K562 (cell line): ENCODE data around the gene CDYL2. TPM values are rescaled to one million over a fixed set of nuclear protein-coding genes. Genes with fewer than 3 reads are reported as not detected.

Source experiments
- ATAC-seq: fragments of 200-7000 bp; cut with Tn5 transposase; 3 replicates; pipeline ENCODE4 v1.9.1; 2020; ENCODE audit warnings: moderate library complexity
- BruUV-seq: library from RNA; stranded (reverse); fragments of 400-500 nt; replicated peaks from 2 replicates; lab custom pipeline; 2021; lab: Mats Ljungman, UMichigan
- CTCF ChIA-PET: fragments of 300-600 bp; formaldehyde crosslinking; extraction: SDS; loops from one replicate; lab custom pipeline; 2021; ENCODE audit warnings: low intra/inter-chr PET ratio; lab: Yijun Ruan, JAX
- POLR2A ChIA-PET: fragments of 300-600, 350-650 bp; sonication (Branson Sonifier 250); formaldehyde crosslinking; extraction: SDS; loops from one replicate; lab custom pipeline; 2021; ENCODE audit warnings: antibody characterized with exemption, inconsistent platforms; lab: Yijun Ruan, JAX
- DNase-seq, 4 experiments: peaks; one replicate each; pipeline versions ENCODE4 v3.0.0 to v3.0.0-alpha.2; 2011 to 2018; ENCODE audit warnings: low spot score in 3 of 4, mixed read lengths in 3 of 4; ENCODE audit errors: extremely low read depth in 1 of 4
- FAIRE-seq: peaks from 2 replicates; lab custom pipeline; 2011; peaks lifted over from hg19 to GRCh38; lab: Jason Lieb, UNC
- H2AFZ ChIP-seq: 2 replicates; pipeline ENCODE4 v1.6.0; 2011; ENCODE audit warnings: low read depth, low read length, control low read depth, inconsistent platforms
- H3K27ac ChIP-seq: fragments of 200-600 bp; 3 replicates; pipeline ENCODE4 v1.8.0; 2011; ENCODE audit warnings: low read depth, mild to moderate bottlenecking, control low read depth, inconsistent platforms, low read length, moderate library complexity, mixed read lengths; ENCODE audit errors: extremely low read depth
- H3K27me3 ChIP-seq, 2 experiments: fragments of 300-600 bp in 1 of 2; 2 replicates in 1 of 2; 3 replicates in 1 of 2; pipeline versions ENCODE4 v1.6.0 to v1.8.0; 2011; ENCODE audit warnings: inconsistent platforms in 2 of 2, low read length in 2 of 2, mild to moderate bottlenecking in 1 of 2, mixed read lengths in 1 of 2, moderate library complexity in 1 of 2; ENCODE audit not compliant: control insufficient read depth in 2 of 2, insufficient read depth in 2 of 2
- H3K36me3 ChIP-seq: fragments of 300-600 bp; 3 replicates; pipeline ENCODE4 v1.8.0; 2011; ENCODE audit warnings: mild to moderate bottlenecking, low read length, inconsistent platforms; ENCODE audit not compliant: control insufficient read depth, insufficient read depth
- H3K4me1 ChIP-seq, 2 experiments: fragments of 200-600 bp in 1 of 2; replicated peaks in 1 of 2; 2 replicates in 1 of 2; 3 replicates in 1 of 2; pipeline versions ENCODE4 v1.5.1 to v1.8.0; 2011; ENCODE audit warnings: inconsistent platforms in 2 of 2, low read length in 2 of 2, mild to moderate bottlenecking in 1 of 2, mixed read lengths in 1 of 2, moderate library complexity in 1 of 2; ENCODE audit not compliant: control insufficient read depth in 2 of 2, insufficient read depth in 2 of 2
- H3K4me2 ChIP-seq: 2 replicates; pipeline ENCODE4 v1.6.1; 2011; ENCODE audit warnings: low read length, control low read depth, inconsistent platforms, mixed read lengths; ENCODE audit not compliant: insufficient read depth
- H3K4me3 ChIP-seq: fragments of 200-600 bp; sonication (generic), shearing (Covaris generic); 2 replicates; pipeline ENCODE4 v1.5.1; 2016; ENCODE audit warnings: control low read depth, inconsistent platforms
- H3K79me2 ChIP-seq: fragments of 200-600 bp; 3 replicates; pipeline ENCODE4 v1.8.0; 2011; ENCODE audit warnings: low read length, inconsistent platforms; ENCODE audit not compliant: control insufficient read depth, insufficient read depth
- H3K9ac ChIP-seq, 2 experiments: 2 replicates each; pipeline versions ENCODE4 v1.6.0 to v1.6.1; 2011; ENCODE audit warnings: low read depth in 2 of 2, low read length in 2 of 2, control low read depth in 1 of 2, inconsistent platforms in 1 of 2, mild to moderate bottlenecking in 1 of 2, mixed read lengths in 1 of 2; ENCODE audit not compliant: insufficient read depth in 1 of 2
- H3K9me1 ChIP-seq: one replicate; pipeline ENCODE4 v1.6.0; 2011; ENCODE audit warnings: inconsistent platforms, mild to moderate bottlenecking, low read length, moderate library complexity; ENCODE audit not compliant: control insufficient read depth, insufficient read depth
- H3K9me3 ChIP-seq: replicated peaks from 2 replicates; pipeline ENCODE4 v1.5.1; 2011; ENCODE audit warnings: low read depth, low read length, inconsistent platforms; ENCODE audit not compliant: control insufficient read depth, insufficient read depth
- H4K20me1 ChIP-seq: replicated peaks from 2 replicates; pipeline ENCODE4 v1.6.1; 2011; ENCODE audit warnings: low read length, inconsistent platforms, mixed read lengths; ENCODE audit not compliant: control insufficient read depth, insufficient read depth
- CEBPG ChIP-seq, 3 experiments: fragments of 200-800 bp in 1 of 3; sonication (Bioruptor generic) in 1 of 3; sonication (generic) in 1 of 3; formaldehyde crosslinking in 1 of 3; IDR thresholded peaks in 2 of 3; conservative IDR thresholded peaks in 1 of 3; 2 replicates each; pipeline versions ENCODE4 v1.6.1 to v1.8.0; 2016 to 2022; ENCODE audit warnings: missing compliant biosample characterization in 2 of 3, missing genetic modification characterization in 2 of 3, mild to moderate bottlenecking in 1 of 3, missing genetic modification reagents in 1 of 3
- COPS2 ChIP-seq: fragments of 450-650 bp; conservative IDR thresholded peaks from 2 replicates; pipeline ENCODE4 v1.6.1; 2016; ENCODE audit warnings: mild to moderate bottlenecking, moderate library complexity
- CREM ChIP-seq: IDR thresholded peaks from 2 replicates; pipeline ENCODE4 v1.6.1; 2014; ENCODE audit warnings: antibody characterized with exemption, low read depth
- LEF1 ChIP-seq: fragments of 450-650 bp; IDR thresholded peaks from 2 replicates; pipeline ENCODE4 v1.6.1; 2016; ENCODE audit warnings: mild to moderate bottlenecking
- RHOXF2B ChIP-seq: fragments of 250-450 bp; sonication (Bioruptor Pico); conservative IDR thresholded peaks from 2 replicates; pipeline ENCODE4 v1.5.1; 2021
- YY1 ChIP-seq, 3 experiments: IDR thresholded peaks; 2 replicates each; pipeline ENCODE4 v1.6.1; 2011; ENCODE audit warnings: low read length in 2 of 3, mild to moderate bottlenecking in 2 of 3, moderate library complexity in 2 of 3, borderline replicate concordance in 1 of 3, control low read depth in 1 of 3, low read depth in 1 of 3; ENCODE audit not compliant: insufficient read depth in 3 of 3, insufficient replicate concordance in 2 of 3, control insufficient read depth in 1 of 3, insufficient read length in 1 of 3; ENCODE audit errors: extremely low read depth in 1 of 3
- ZBED1 ChIP-seq: IDR thresholded peaks from 2 replicates; pipeline ENCODE4 v1.6.1; 2014
- ZBTB1 ChIP-seq: sonication (generic); formaldehyde crosslinking; IDR thresholded peaks from 2 replicates; pipeline ENCODE4 v1.8.1; 2023; ENCODE audit warnings: missing genetic modification reagents, low read depth, mild to moderate bottlenecking, borderline replicate concordance
- ZNF444 ChIP-seq: fragments of 250-450 bp; sonication (Bioruptor Pico); IDR thresholded peaks from 2 replicates; pipeline ENCODE4 v1.4.0; 2020; ENCODE audit warnings: mild to moderate bottlenecking, moderate library complexity
- ZNF699 ChIP-seq: fragments of 250-450 bp; sonication (Bioruptor Pico); IDR thresholded peaks from 2 replicates; pipeline ENCODE4 v1.8.0; 2021; ENCODE audit warnings: mild to moderate bottlenecking, moderate library complexity; ENCODE audit not compliant: insufficient replicate concordance
- ZNF76 ChIP-seq: fragments of 250-450 bp; sonication (Bioruptor Pico); IDR thresholded peaks from 2 replicates; pipeline ENCODE4 v1.4.0; 2020; ENCODE audit warnings: mild to moderate bottlenecking, moderate library complexity, borderline replicate concordance
- ZZZ3 ChIP-seq: fragments of 450-650 bp; IDR thresholded peaks from 2 replicates; pipeline ENCODE4 v1.6.1; 2016; ENCODE audit warnings: antibody characterized with exemption, mild to moderate bottlenecking, moderate library complexity
- WGBS: fragments of 100-300 bp; shearing (Covaris generic); methylation state at CpG from one replicate; pipeline ENCODE4 v1.1.6; 2016; ENCODE audit warnings: low coverage, mixed read lengths; ENCODE audit not compliant: insufficient coverage; ENCODE audit errors: missing lambda C conversion rate; 5-methylcytosine and 5-hydroxymethylcytosine counted together
- in situ Hi-C: fragments of 300-500 bp; cut with MboI; formaldehyde crosslinking; loops from 4 replicates; pipeline ENCODE4 v1.15.0; 2018; ENCODE audit warnings: inconsistent platforms, mixed read lengths
- intact Hi-C: fragments of 100-400 bp; cut with micrococcal nuclease; formaldehyde crosslinking; loops from 2 replicates; pipeline ENCODE4 v1.14.2; 2022
- polyA plus RNA-seq, 8 experiments: library from polyadenylated mRNA; depleted of rRNA in 4 of 8; stranded (reverse) in 5 of 8; unstranded in 3 of 8; fragments of >200 nt; fragmentation: Nextera tagmentation in 2 of 8; fragmentation: Illumina TruSeq in 1 of 8; extraction: Ambion mirVana in 2 of 8; extraction: Trizol in 1 of 8; gene quantifications; 2 replicates each; pipeline versions ENCODE4 v1.2.1 to v1.2.3, GENCODE V29; 2011 to 2014; ENCODE audit warnings: inconsistent platforms in 1 of 8, missing spikeins in 1 of 8
- total RNA-seq, 7 experiments: library from RNA; depleted of rRNA in 6 of 7; stranded (reverse); fragments of >200 nt in 6 of 7; fragmentation: Illumina TruSeq in 2 of 7; extraction: Trizol in 2 of 7; gene quantifications; 2 replicates each; pipeline versions ENCODE4 v1.2.1 to v1.2.3, GENCODE V29; 2011 to 2021; ENCODE audit warnings: low replicate concordance in 1 of 7
- TF ChIP-seq, protein P1 (sequence below): sonication (generic); formaldehyde crosslinking; IDR thresholded peaks from 2 replicates; pipeline ENCODE4 v1.8.1; 2023; ENCODE audit warnings: missing genetic modification reagents, mild to moderate bottlenecking, borderline replicate concordance

The CDYL2 gene
- total and polyA plus RNA-seq, 9 of the 15 experiments (the other 6 are each of a cell fraction or from before 2014, with no cell fraction given) = under 0.01 to 0.04 (median 0.01) TPM; not detected in 6

- TF ChIP-seq, protein P1, sequence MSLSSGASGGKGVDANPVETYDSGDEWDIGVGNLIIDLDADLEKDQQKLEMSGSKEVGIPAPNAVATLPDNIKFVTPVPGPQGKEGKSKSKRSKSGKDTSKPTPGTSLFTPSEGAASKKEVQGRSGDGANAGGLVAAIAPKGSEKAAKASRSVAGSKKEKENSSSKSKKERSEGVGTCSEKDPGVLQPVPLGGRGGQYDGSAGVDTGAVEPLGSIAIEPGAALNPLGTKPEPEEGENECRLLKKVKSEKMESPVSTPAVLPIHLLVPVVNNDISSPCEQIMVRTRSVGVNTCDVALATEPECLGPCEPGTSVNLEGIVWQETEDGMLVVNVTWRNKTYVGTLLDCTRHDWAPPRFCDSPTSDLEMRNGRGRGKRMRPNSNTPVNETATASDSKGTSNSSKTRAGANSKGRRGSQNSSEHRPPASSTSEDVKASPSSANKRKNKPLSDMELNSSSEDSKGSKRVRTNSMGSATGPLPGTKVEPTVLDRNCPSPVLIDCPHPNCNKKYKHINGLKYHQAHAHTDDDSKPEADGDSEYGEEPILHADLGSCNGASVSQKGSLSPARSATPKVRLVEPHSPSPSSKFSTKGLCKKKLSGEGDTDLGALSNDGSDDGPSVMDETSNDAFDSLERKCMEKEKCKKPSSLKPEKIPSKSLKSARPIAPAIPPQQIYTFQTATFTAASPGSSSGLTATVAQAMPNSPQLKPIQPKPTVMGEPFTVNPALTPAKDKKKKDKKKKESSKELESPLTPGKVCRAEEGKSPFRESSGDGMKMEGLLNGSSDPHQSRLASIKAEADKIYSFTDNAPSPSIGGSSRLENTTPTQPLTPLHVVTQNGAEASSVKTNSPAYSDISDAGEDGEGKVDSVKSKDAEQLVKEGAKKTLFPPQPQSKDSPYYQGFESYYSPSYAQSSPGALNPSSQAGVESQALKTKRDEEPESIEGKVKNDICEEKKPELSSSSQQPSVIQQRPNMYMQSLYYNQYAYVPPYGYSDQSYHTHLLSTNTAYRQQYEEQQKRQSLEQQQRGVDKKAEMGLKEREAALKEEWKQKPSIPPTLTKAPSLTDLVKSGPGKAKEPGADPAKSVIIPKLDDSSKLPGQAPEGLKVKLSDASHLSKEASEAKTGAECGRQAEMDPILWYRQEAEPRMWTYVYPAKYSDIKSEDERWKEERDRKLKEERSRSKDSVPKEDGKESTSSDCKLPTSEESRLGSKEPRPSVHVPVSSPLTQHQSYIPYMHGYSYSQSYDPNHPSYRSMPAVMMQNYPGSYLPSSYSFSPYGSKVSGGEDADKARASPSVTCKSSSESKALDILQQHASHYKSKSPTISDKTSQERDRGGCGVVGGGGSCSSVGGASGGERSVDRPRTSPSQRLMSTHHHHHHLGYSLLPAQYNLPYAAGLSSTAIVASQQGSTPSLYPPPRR (CRISPR knock-in tag) = no peak
- TF ChIP-seq ZNF699 = no peak
- TF ChIP-seq ZZZ3 = no peak
- TF ChIP-seq, all 486 proteins: peak for 0
Measured at GRCh38 chr16:80607204-80607603, 197.2 kb downstream of the CDYL2 start (continued).

DNA sequence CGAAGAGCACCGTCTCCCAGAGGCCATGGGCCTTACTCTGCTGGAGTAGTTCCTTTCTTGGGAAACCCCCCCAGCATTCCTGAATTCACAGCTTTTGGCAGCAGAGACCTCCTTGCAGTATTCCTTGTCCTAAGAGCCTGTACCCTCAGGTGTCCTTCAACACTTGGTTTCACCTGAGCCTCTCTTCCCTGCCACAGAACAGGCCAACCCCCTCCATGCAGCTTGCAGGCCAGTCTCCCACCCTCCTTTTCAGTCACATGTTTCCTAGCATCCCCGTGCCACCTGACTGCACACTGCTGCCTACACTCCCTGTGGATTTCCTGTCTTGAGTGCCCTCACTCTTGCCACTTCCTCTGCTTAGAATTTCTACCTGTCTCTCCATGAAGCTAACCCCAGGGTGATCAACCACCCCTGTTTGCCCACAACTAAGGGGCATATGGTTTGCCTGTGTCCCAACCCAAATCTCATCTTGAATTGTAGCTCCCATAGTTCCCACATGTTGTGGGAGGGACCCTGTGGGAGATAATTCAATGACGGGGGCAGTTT lies 198.1 kb downstream of the CDYL2 start:
- intact Hi-C loops (no loop called here), in situ Hi-C loops (no loop called here)
- no peaks in the 10 kb centered on the region for H3K36me3 ChIP-seq
- no TSS peak for BruUV-seq
- no peaks in the 10 kb centered on the region for H3K79me2 ChIP-seq
- no peaks in the 10 kb centered on the region for H3K4me1 ChIP-seq
- no peak for DNase-seq
- WGBS = 2% methylated on average over 4 of the region's 4 CpGs
- H4K20me1 ChIP-seq = peaks cover 3% of the 10 kb centered on the region; the same call in 1 of the 2 replicates
- no peak for ATAC-seq
- H2AFZ ChIP-seq = no peak overlapping the region
- CTCF ChIA-PET = no interaction called here
- H3K9me1 ChIP-seq = no peaks in the 10 kb centered on the region
- POLR2A ChIA-PET = no interaction called here
- no peak overlapping the region for H3K4me2 ChIP-seq
- peaks cover 2 to 20% of the 10 kb centered on the region in 2 experiments; a peak in 3 of 5 replicates for H3K27me3 ChIP-seq
- H3K9ac ChIP-seq = no peak overlapping the region
- H3K27ac ChIP-seq = no peak overlapping the region
- no peaks in the 10 kb centered on the region for H3K9me3 ChIP-seq
- FAIRE-seq = no peak
- H3K4me3 ChIP-seq = no peak overlapping the region
- TF ChIP-seq YY1 (IDR thresholded peaks at IDR 0.05; ENCODE audit: borderline replicate concordance in 1 of 3, control insufficient read depth in 1 of 3, extremely low read depth in 1 of 3, insufficient read depth in 3 of 3, insufficient read length in 1 of 3, insufficient replicate concordance in 2 of 3, low read depth in 1 of 3, low read length in 2 of 3) = no peak
- TF ChIP-seq COPS2 = no peak
- TF ChIP-seq ZNF76 (CRISPR knock-in tag) = no peak
- TF ChIP-seq ZBTB1 (CRISPR knock-in tag) = no peak
- TF ChIP-seq ZBED1 = no peak
- TF ChIP-seq CREM = no peak
- TF ChIP-seq RHOXF2B (CRISPR knock-in tag) = no peak
- TF ChIP-seq CEBPG (CRISPR knock-in tag; IDR thresholded peaks at IDR 0.05) = no peak
- no peak for TF ChIP-seq CEBPG (tag; conservative IDR thresholded peaks at IDR 0.05 in 1 of 2, IDR thresholded peaks at IDR 0.05 in 1 of 2)
- no peak for TF ChIP-seq ZNF444
- TF ChIP-seq LEF1 = no peak
